Measurements from ENCODE around the gene BSCL2. TPM values are rescaled to one million over a fixed set of nuclear protein-coding genes. Genes with fewer than 3 reads are reported as not detected.

BSCL2 gene
- total and polyA plus RNA-seq, 2 of the 13 experiments (the other 11 are each of a cell fraction or from before 2014, with no cell fraction given), result 19.5 to 21.1 TPM

- peak; percentile 68; the same call in 1 of the 2 replicates for TF ChIP-seq ZFX (CRISPR knock-in tag; IDR thresholded peaks at IDR 0.05; ENCODE audit: low read depth)
- peak; percentile 67; the same call in 1 of the 2 replicates for TF ChIP-seq SMAD1 (CRISPR knock-in tag; IDR thresholded peaks at IDR 0.05; ENCODE audit: borderline replicate concordance, low read depth)
- peak; percentile 74; the same call in 1 of the 2 replicates for TF ChIP-seq ARID2 (CRISPR knock-in tag; IDR thresholded peaks at IDR 0.05; ENCODE audit: borderline replicate concordance)
- peak; percentile 38; the same call in 1 of the 2 replicates for TF ChIP-seq NCOA2 (CRISPR knock-in tag; IDR thresholded peaks at IDR 0.05)
- TF ChIP-seq JUND (CRISPR knock-in tag; IDR thresholded peaks at IDR 0.05), result no peak
- TF ChIP-seq ZNF740 (CRISPR knock-in tag; IDR thresholded peaks at IDR 0.05), result no peak
- no peak for TF ChIP-seq MAFG (CRISPR knock-in tag; IDR thresholded peaks at IDR 0.05)
- TF ChIP-seq ZNF451 (CRISPR knock-in tag; IDR thresholded peaks at IDR 0.05), result no peak
- TF ChIP-seq RELA (CRISPR knock-in tag; IDR thresholded peaks at IDR 0.05), result no peak
- TF ChIP-seq NFE2L2 (IDR thresholded peaks at IDR 0.05; ENCODE audit: low read length), result no peak
- TF ChIP-seq ONECUT2 (CRISPR knock-in tag; IDR thresholded peaks at IDR 0.05), result no peak
- no peak; the same call in 1 of the 2 replicates for TF ChIP-seq ZNF264 (CRISPR knock-in tag; IDR thresholded peaks at IDR 0.05)
- no peak for TF ChIP-seq MIXL1 (CRISPR knock-in tag; IDR thresholded peaks at IDR 0.05)
- TF ChIP-seq ZFYVE20 (CRISPR knock-in tag; IDR thresholded peaks at IDR 0.05; ENCODE audit: borderline replicate concordance, low read depth), result 0 out of 2 replicates have a peak, but pooled peaks have one; percentile 13
- peak; percentile 69 for TF ChIP-seq PITX1 (CRISPR knock-in tag; IDR thresholded peaks at IDR 0.05)
- TF ChIP-seq NR3C1 (CRISPR knock-in tag; IDR thresholded peaks at IDR 0.05), result no peak
- TF ChIP-seq RFX3 (CRISPR knock-in tag; IDR thresholded peaks at IDR 0.05), result no peak
- 0 out of 2 replicates have a peak, but pooled peaks have one; percentile 43 for TF ChIP-seq CSRNP1 (CRISPR knock-in tag; IDR thresholded peaks at IDR 0.05)
- no peak for TF ChIP-seq ZNF296 (CRISPR knock-in tag; conservative IDR thresholded peaks at IDR 0.05)
- 0 out of 2 replicates have a peak, but pooled peaks have one; percentile 34 for TF ChIP-seq ZBTB37 (CRISPR knock-in tag; IDR thresholded peaks at IDR 0.05)
- no peak for TF ChIP-seq ZC3H4 (CRISPR knock-in tag; IDR thresholded peaks at IDR 0.05; ENCODE audit: borderline replicate concordance)
- peak; percentile 81; the same call in 1 of the 2 replicates for TF ChIP-seq EEA1 (CRISPR knock-in tag; IDR thresholded peaks at IDR 0.05; ENCODE audit: borderline replicate concordance)
- TF ChIP-seq ZFP82 (CRISPR knock-in tag; IDR thresholded peaks at IDR 0.05; ENCODE audit: borderline replicate concordance), result peak; percentile 67; the same call in 1 of the 2 replicates
- TF ChIP-seq NCOA5 (CRISPR knock-in tag; IDR thresholded peaks at IDR 0.05), result no peak
- no peak for TF ChIP-seq IKZF1 (IDR thresholded peaks at IDR 0.05)
- peak; percentile 26; the same call in 1 of the 2 replicates for TF ChIP-seq TOE1 (CRISPR knock-in tag; IDR thresholded peaks at IDR 0.05)
- 0 out of 2 replicates have a peak, but pooled peaks have one; percentile 31 for TF ChIP-seq ELK4 (CRISPR knock-in tag; IDR thresholded peaks at IDR 0.05; ENCODE audit: borderline replicate concordance)
- TF ChIP-seq ZNF558 (CRISPR knock-in tag; IDR thresholded peaks at IDR 0.05; ENCODE audit: borderline replicate concordance), result peak; percentile 93; the same call in 1 of the 2 replicates
Observed at GRCh38 chr11:62671608-62672389, 35.4 kb downstream of the BSCL2 start, which contains the start of the genes LBHD1 and UQCC3 (continued).

Measured in HepG2 (cell line).